Astrocyte (in vitro differentiated cells and primary cell): ENCODE measurements around the gene GALNT2. TPM values are rescaled to one million over a fixed set of nuclear protein-coding genes. Genes with fewer than 3 reads are reported as not detected.
A peak's percentile ranks its signal among the peaks of the same experiment; 100 is the strongest.

Source experiments
- DNase-seq: peaks from one replicate; pipeline ENCODE4 v3.0.0-alpha.2; 2010; ENCODE audit warnings: low read depth
- FAIRE-seq: peaks from 2 replicates; lab custom pipeline; 2011; peaks lifted over from hg19 to GRCh38; lab: Jason Lieb, UNC
- H2AFZ ChIP-seq: 2 replicates; pipeline ENCODE4 v1.6.0; 2012; ENCODE audit warnings: low read depth, low read length, inconsistent platforms
- H3K27ac ChIP-seq: 2 replicates; pipeline ENCODE4 v1.5.1; 2011; ENCODE audit warnings: low read depth, low read length, inconsistent platforms
- H3K27me3 ChIP-seq: 2 replicates; pipeline ENCODE4 v1.6.0; 2011; ENCODE audit warnings: low read length, inconsistent platforms; ENCODE audit not compliant: insufficient read depth
- H3K36me3 ChIP-seq: 2 replicates; pipeline ENCODE4 v1.5.1; 2011; ENCODE audit warnings: low read length, inconsistent platforms; ENCODE audit not compliant: insufficient read depth
- H3K4me1 ChIP-seq: 2 replicates; pipeline ENCODE4 v1.5.1; 2011; ENCODE audit warnings: low read length, inconsistent platforms; ENCODE audit not compliant: insufficient read depth
- H3K4me2 ChIP-seq: 2 replicates; pipeline ENCODE4 v1.6.0; 2012; ENCODE audit warnings: low read length, inconsistent platforms
- H3K4me3 ChIP-seq: 2 replicates; pipeline ENCODE4 v1.5.1; 2011; ENCODE audit warnings: low read depth, mild to moderate bottlenecking, low read length, inconsistent platforms; ENCODE audit not compliant: insufficient read depth
- H3K79me2 ChIP-seq: 2 replicates; pipeline ENCODE4 v1.6.0; 2012; ENCODE audit warnings: mild to moderate bottlenecking, low read length, inconsistent platforms; ENCODE audit not compliant: insufficient read depth
- H3K9ac ChIP-seq: 2 replicates; pipeline ENCODE4 v1.6.0; 2012; ENCODE audit warnings: mild to moderate bottlenecking, low read length, inconsistent platforms
- H3K9me3 ChIP-seq: 2 replicates; pipeline ENCODE4 v1.5.1; 2012; ENCODE audit warnings: low read depth, mild to moderate bottlenecking, low read length, inconsistent platforms; ENCODE audit not compliant: insufficient read depth
- H4K20me1 ChIP-seq: 2 replicates; pipeline ENCODE4 v1.6.0; 2012; ENCODE audit warnings: low read length, inconsistent platforms; ENCODE audit not compliant: insufficient read depth
- H3K27ac Mint-ChIP-seq: one replicate; pipeline ENCODE4 v1.8.0; 2021; ENCODE audit warnings: mild to moderate bottlenecking, mixed read lengths; ENCODE audit not compliant: unreplicated experiment
- H3K27me3 Mint-ChIP-seq: one replicate; pipeline ENCODE4 v1.8.0; 2021; ENCODE audit warnings: low read depth, mixed read lengths; ENCODE audit not compliant: unreplicated experiment
- H3K36me3 Mint-ChIP-seq: one replicate; pipeline ENCODE4 v1.8.0; 2021; ENCODE audit warnings: low read depth, mixed read lengths; ENCODE audit not compliant: unreplicated experiment
- H3K4me1 Mint-ChIP-seq: one replicate; pipeline ENCODE4 v1.8.0; 2021; ENCODE audit warnings: low read depth, mixed read lengths; ENCODE audit not compliant: unreplicated experiment
- H3K4me3 Mint-ChIP-seq: one replicate; pipeline ENCODE4 v1.8.0; 2021; ENCODE audit warnings: mild to moderate bottlenecking, moderate library complexity, mixed read lengths; ENCODE audit not compliant: unreplicated experiment
- H3K9me3 Mint-ChIP-seq: one replicate; pipeline ENCODE4 v1.8.0; 2021; ENCODE audit warnings: mild to moderate bottlenecking, mixed read lengths; ENCODE audit not compliant: unreplicated experiment
- EZH2 ChIP-seq: IDR thresholded peaks from 2 replicates; pipeline ENCODE4 v1.6.1; 2012; ENCODE audit warnings: mild to moderate bottlenecking, low read length, inconsistent platforms; ENCODE audit not compliant: insufficient read depth
- total RNA-seq: library from RNA; stranded (reverse); gene quantifications from 2 replicates; pipeline ENCODE4 v1.2.1, GENCODE V29; 2021
- TF ChIP-seq, protein P1 (sequence below): IDR thresholded peaks from 2 replicates; pipeline ENCODE4 v1.5.1; 2011; ENCODE audit warnings: low read depth, mild to moderate bottlenecking, inconsistent platforms, low read length, moderate library complexity; ENCODE audit not compliant: insufficient read depth

GALNT2 gene
- total RNA-seq, 1 donor from 2014 or later, result 507 TPM

DNA sequence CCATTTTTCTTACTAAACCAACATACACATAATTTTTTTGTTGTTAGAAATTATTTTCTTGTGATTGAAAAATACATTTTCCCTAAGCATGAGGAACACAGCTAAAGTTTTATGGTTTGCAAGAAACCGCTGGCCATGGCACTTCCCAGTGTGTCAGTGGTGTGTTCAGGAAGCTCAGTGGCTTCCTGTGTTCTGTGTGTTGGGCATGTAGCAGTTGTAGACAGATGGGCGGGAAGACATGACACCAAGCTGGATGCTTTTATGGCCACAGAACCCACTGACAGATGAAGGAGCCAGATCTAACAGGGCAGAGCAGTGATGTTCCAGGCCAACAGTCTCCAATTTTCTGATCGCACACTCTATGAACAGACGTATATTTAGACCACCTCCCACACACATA, 119.8 kb downstream of the GALNT2 start:
- H3K4me3 ChIP-seq, result no peak overlapping the region
- Mint-ChIP-seq H3K27ac (peak overlapping the region; percentile 35), H3K4me1 (peaks cover 40% of the 10 kb centered on the region), H3K4me3 (no peak overlapping the region), H3K27me3 (no peaks in the 10 kb centered on the region), H3K36me3 (peaks cover 23% of the 10 kb centered on the region), H3K9me3 (peaks cover 4% of the 10 kb centered on the region)
- no peak for FAIRE-seq
- no peaks in the 10 kb centered on the region for H3K36me3 ChIP-seq
- peaks cover 48% of the 10 kb centered on the region for H3K79me2 ChIP-seq
- no peak overlapping the region for H3K9ac ChIP-seq
- no peaks in the 10 kb centered on the region for H3K27me3 ChIP-seq
- H3K4me1 ChIP-seq, result peaks cover 17% of the 10 kb centered on the region
- H4K20me1 ChIP-seq, result peaks cover 67% of the 10 kb centered on the region
- H3K9me3 ChIP-seq, result no peaks in the 10 kb centered on the region
- no peak overlapping the region for H3K4me2 ChIP-seq
- TF ChIP-seq EZH2, result no peak
- TF ChIP-seq, protein P1, sequence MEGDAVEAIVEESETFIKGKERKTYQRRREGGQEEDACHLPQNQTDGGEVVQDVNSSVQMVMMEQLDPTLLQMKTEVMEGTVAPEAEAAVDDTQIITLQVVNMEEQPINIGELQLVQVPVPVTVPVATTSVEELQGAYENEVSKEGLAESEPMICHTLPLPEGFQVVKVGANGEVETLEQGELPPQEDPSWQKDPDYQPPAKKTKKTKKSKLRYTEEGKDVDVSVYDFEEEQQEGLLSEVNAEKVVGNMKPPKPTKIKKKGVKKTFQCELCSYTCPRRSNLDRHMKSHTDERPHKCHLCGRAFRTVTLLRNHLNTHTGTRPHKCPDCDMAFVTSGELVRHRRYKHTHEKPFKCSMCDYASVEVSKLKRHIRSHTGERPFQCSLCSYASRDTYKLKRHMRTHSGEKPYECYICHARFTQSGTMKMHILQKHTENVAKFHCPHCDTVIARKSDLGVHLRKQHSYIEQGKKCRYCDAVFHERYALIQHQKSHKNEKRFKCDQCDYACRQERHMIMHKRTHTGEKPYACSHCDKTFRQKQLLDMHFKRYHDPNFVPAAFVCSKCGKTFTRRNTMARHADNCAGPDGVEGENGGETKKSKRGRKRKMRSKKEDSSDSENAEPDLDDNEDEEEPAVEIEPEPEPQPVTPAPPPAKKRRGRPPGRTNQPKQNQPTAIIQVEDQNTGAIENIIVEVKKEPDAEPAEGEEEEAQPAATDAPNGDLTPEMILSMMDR, result no peak
- DNase-seq, result no peak
- H3K27ac ChIP-seq, result no peak overlapping the region
- no peak overlapping the region for H2AFZ ChIP-seq

GRCh38 chr1:230187290-230187689, 120.3 kb downstream of the GALNT2 start:
- Histone ChIP-seq H3K9me3 (no peaks in the 10 kb centered on the region), H3K79me2 (peaks cover 53% of the 10 kb centered on the region), H4K20me1 (peaks cover 71% of the 10 kb centered on the region), H3K36me3 (no peaks in the 10 kb centered on the region), H3K27me3 (no peaks in the 10 kb centered on the region), H3K4me3 (no peak overlapping the region), H3K9ac (no peak overlapping the region), H2AFZ (no peak overlapping the region), H3K27ac (no peak overlapping the region), H3K4me2 (no peak overlapping the region), H3K4me1 (peaks cover 17% of the 10 kb centered on the region)
- H3K9me3 Mint-ChIP-seq, result peaks cover 4% of the 10 kb centered on the region
- H3K27me3 Mint-ChIP-seq, result no peaks in the 10 kb centered on the region
- H3K36me3 Mint-ChIP-seq, result peaks cover 23% of the 10 kb centered on the region
- H3K27ac Mint-ChIP-seq, result peak overlapping the region; percentile 35
- TF ChIP-seq EZH2, result no peak
- TF ChIP-seq, protein P1, result no peak
- H3K4me1 Mint-ChIP-seq, result peaks cover 43% of the 10 kb centered on the region
- no peak overlapping the region for H3K4me3 Mint-ChIP-seq
- FAIRE-seq, result no peak
- DNase-seq, result no peak

GRCh38 chr1:230188826-230189225, 121.8 kb downstream of the GALNT2 start:
- H3K4me2 ChIP-seq, result no peak overlapping the region
- H3K27me3 ChIP-seq, result no peaks in the 10 kb centered on the region
- H3K9me3 Mint-ChIP-seq, result peaks cover 4% of the 10 kb centered on the region
- no peak overlapping the region for H3K4me3 Mint-ChIP-seq
- peaks cover 53% of the 10 kb centered on the region for H3K79me2 ChIP-seq
- H4K20me1 ChIP-seq, result peaks cover 79% of the 10 kb centered on the region
- H3K4me3 ChIP-seq, result no peak overlapping the region
- no peaks in the 10 kb centered on the region for H3K9me3 ChIP-seq
- no peak overlapping the region for H3K27ac Mint-ChIP-seq
- DNase-seq, result no peak
- H3K4me1 ChIP-seq, result peaks cover 17% of the 10 kb centered on the region
- H3K4me1 Mint-ChIP-seq, result peaks cover 51% of the 10 kb centered on the region
- H3K36me3 ChIP-seq, result no peaks in the 10 kb centered on the region
- no peak for FAIRE-seq
- H3K27ac ChIP-seq, result no peak overlapping the region
- no peaks in the 10 kb centered on the region for H3K27me3 Mint-ChIP-seq
- TF ChIP-seq, protein P1, result no peak
- H2AFZ ChIP-seq, result no peak overlapping the region
- H3K36me3 Mint-ChIP-seq, result peaks cover 30% of the 10 kb centered on the region
- H3K9ac ChIP-seq, result no peak overlapping the region
